HG02973 (cell line): ENCODE measurements around the gene B3GNT8.
"Not testable (repeated sequence)": the region's sequence is repeated elsewhere in the genome, so short reads cannot be mapped to it uniquely, and the experiment has no call there.

ENCODE experiments used
- ATAC-seq: cut with Tn5 transposase; IDR thresholded peaks from one replicate; pipeline ENCODE4 v1.9.1; 2021; ENCODE audit warnings: moderate library complexity; ENCODE audit not compliant: unreplicated experiment

Gene B3GNT8

DNA sequence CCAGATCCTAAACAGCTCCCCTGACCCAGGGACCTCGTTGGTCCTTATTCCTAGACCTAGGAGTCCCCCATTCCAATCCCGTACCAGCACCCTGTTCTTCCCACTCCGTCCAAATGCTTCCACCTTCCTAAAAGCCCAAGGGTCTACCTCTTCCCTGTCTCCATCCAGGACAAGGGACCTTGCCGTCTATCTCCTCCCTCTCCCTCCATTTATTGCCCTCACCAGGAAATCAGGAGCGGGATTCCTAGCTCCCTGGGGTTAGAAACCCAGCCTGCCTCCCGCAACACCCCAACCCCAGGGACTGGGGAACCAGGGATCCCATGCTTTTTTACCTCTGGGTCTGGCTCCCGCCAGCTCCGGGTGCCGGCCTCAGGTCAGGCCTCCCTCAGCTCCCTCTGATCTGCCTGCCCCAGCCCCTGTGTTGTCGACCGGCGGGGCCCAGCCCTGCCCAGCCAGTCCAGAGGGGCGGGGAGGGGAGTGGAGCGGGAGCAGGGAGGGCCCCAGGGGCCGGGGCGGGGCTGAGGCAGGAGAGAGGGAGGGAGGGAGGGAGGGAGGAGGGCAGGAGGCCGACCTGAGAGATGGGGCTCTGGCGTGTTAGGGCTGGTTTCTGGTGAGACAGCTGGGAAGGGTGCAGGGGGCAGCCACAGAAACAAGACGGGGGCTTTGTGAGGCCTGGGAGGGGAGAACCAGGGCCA lies at the start of gene B3GNT8:
B3GNT8 (minus strand) TSS at position 423 of the 695 bp plus-strand sequence. CDS start 596 bp downstream, outside the sequence.
- no peak for ATAC-seq

GRCh38 chr19:41476583-41476982 lies 49.4 kb upstream of the B3GNT8 start:
- no peak for ATAC-seq

- not testable (repeated sequence) for ATAC-seq
Measured at GRCh38 chr19:41463257-41464256, 36.4 kb upstream of the B3GNT8 start.

DNA sequence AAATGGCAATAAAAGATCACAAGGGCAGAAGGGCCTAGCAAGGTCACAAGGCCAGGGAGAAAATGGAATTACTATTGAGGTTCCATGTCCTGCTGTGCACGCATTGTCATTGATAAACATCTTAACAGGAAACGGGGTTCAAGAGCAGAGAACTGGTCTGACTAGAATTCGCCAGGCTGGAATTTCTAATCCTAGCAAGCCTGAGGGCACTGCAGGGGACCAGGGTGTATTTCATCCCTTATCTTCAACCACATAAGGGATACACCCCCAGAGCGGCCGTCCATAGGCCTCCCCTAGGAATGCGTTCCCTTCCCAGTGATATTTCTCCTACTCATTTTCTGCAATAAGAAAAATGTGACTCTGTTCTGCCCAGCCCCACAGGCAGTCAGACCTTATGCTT lies 35.3 kb upstream of the B3GNT8 start:
- ATAC-seq = no peak

DNA sequence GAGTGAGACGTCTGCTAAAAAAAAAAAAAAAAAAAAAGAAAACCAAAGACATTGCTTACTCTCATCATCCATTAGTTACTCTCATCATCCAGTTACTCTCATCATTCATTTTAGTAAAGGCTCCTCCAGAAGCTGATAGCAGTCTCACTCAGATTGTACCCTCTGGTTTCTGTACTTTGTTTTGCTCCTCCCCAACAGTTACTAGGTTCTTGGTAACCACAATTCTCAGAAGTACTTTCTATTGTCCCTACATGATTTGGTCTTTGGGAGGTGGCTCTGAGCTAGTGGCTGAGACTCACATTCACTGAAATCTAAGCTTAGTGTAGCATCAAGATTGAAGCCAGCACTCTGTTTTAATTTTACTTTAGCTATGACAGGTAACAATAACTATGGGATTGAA lies 30.1 kb upstream of the B3GNT8 start:
- ATAC-seq = peak; percentile 72

DNA sequence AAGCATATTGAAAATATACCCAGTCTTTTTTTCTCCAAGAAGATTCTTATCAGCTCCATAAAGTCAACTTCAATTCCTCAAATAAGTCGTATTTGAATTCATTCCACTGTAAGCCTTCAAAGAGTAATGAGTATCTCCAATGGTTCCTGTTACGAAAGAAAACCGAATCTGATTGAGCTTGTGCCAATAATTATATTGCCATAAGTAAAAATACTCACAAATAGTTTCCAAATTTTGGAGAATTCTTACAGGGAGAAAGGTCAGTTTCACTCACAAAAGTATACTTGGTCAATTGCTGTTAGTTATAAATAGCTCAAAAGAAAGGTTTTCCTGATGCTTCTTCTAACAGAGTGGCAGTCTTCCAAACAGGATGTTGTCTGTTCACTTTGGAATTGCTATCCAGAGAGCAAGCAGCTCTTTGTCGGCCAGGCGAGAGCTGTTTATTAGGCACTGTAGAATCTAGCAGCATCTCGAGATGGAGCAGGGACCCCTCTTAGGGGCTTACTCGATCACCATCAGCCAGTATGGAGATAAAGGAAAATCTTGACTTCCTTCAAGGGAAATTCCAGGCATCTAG lies 29.3 kb upstream of the B3GNT8 start:
- no peak for ATAC-seq

DNA sequence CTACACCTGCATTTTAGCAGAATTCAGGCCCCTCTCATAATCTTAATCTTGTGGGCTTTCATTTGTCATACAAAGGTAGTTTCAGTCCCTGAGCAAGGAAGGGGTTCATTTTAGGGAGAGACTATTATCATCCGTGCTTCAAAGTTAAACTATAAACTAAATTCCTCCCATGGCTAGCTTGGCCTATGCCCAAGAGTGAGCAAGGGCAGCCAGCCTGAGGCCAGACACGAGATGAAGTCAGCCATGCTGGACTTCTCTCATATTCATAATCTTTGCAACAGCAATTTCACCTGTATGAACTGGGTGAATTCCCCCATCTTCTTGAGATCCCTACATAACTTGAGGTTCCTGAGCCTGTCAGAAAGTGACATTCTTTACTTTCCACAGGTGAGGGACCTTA lies 28.8 kb upstream of the B3GNT8 start:
- ATAC-seq = no peak

DNA sequence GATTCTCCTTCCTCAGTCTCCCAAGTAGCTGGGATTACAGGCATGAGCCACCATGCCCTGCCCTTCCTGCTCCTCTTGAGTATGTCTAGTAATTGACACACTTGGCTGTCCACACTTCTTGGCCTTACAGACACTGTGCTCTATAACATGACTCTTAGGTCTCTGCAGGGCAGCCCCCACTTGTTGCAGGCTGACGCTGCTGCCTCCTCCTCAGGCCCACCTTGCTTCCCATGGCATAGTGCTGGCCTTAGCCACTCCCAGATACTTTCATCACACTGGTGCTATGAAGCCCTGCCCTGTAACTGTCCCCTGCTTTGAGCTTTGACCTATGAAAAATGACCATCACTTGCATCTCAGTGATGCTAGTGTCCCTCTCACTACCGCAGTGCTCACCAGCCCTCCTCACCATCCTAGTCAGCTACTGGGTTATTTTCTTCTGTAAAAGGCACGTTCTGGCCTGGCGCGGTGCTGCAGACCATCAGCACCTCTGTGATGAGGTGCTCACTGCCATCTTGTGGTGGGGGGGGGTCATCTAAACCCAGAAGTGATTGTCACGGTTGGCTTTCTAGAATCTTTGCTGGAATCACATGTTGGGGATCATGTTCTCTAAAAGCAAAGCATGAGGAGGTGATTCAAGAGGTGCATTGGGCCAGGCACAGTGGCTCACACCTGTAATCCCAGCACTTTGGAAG lies 25.6 kb upstream of the B3GNT8 start:
- no peak for ATAC-seq

DNA sequence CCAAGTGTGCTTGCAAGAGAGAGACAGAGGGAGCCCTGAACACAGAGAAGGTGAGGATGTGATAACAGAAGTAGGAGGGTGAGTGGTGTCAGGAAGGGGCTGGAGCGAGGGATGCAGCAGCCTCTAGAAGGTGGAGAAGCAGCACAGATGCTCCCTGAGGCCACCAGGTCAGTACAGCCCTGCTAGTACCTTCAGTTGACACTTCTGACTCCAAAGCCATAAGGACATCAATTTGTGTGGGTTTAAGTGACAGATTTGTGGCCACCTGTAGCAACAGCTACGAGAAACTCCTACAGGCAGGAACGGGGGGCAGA lies 22.6 kb upstream of the B3GNT8 start:
- ATAC-seq = no peak

DNA sequence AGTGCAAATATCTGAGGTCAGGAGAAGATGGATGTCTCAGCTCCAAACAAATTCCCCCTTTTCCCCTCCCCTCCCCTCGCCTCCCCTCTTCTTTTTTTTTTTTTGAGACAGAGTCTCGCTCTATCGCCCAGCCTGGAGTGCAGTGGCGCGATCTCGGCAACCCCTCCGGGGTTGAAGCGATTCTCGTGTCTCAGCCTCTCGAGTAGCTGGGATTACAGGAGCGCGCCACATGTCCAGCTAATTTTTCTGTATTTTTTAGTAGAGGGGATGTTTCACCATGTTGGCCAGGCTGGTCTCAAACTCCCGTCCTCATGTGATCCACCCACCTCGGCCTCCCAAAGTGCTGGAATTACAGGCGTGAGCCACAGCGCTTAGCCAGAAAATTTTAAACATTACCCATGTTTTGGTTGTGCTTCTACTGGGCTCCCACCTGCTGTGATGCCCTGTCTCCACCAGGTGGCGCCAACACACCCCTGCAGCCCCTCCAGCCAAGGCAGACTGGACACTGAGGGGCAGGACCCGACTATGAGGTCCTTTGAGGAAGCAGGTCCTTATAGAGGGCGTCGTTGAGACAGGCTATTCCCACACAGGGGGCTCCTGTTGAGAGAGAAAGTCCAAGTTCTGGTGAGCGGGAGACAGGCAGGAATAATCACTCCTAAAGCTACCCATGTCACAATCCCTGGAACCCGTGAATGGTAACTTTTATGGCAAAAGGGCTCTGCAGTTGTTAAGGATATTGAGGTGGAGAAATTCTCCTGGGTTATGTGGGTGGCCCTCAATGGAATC lies 22.1 kb upstream of the B3GNT8 start:
- no peak for ATAC-seq

- ATAC-seq = no peak
Measured at GRCh38 chr19:41447732-41448332, 20.7 kb upstream of the B3GNT8 start.

GRCh38 chr19:41445575-41445974 lies 18.4 kb upstream of the B3GNT8 start:
- no peak for ATAC-seq

DNA sequence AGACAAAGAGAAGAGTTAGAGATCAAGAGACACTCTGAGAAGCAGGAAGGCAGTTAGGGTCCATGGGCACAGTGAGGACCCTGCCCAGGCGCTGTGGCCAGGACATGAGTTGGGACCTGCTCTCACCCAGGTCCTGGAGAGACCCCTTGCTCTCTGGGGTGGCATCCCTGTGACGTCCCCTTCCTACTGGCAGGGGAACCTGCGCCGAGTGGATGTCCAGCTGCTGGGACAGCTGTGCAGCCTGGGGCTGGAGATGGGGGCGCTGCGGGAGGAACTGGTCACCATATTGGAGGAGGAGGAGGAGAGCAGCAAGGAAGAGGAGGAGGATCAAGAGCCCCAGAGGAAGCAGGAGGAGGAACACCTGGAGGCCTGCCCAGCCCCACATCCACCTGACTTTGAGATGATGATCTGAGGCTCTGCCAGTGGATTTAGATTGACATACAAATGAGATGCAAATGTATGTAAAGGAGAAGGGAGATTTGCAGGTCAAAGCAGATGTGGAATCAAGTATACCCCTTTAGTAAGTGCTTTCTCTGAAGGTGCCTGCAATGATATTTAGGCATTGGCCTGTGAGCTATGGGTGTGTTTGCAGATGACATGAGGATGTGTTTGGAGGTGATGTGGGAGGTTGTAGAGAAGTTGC lies 16.8 kb upstream of the B3GNT8 start:
- ATAC-seq = no peak

GRCh38 chr19:41442473-41443355 lies 15.5 kb upstream of the B3GNT8 start, which contains the start of gene ERICH4:
Gene ERICH4 (plus strand): TSS chr19:41443156. CDS start chr19:41443170, 14 bp downstream.
- ATAC-seq = no peak

GRCh38 chr19:41441321-41441945 lies 14.3 kb upstream of the B3GNT8 start:
- ATAC-seq = no peak

GRCh38 chr19:41439441-41440222 lies 12.5 kb upstream of the B3GNT8 start, which contains the start of gene DMAC2:
Gene DMAC2 (minus strand): TSS chr19:41439912. CDS start chr19:41439899, 13 bp downstream.
- peak; percentile 79 for ATAC-seq
